ENCODE results near the gene PDHX.

PDHX gene

DNA sequence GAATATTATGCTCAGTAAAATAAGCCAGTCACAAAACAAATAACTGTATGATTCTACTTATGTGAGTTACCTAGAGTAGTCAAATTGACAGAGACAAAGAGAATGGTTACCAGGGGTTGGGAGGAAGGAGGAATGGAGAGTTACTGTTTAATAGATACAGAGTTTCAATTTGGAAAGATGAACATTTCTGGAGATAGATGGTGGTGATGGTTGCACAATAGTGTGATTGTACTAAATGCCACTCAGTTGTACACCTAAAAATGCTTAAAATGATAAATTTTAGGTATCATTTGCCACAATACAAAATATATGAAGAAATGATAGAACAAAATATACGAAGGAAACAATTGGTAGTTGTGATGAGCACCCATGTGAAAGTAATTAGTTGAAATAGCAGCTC is 43.4 kb downstream of the PDHX start:
- DNase-seq: no peak

DNA sequence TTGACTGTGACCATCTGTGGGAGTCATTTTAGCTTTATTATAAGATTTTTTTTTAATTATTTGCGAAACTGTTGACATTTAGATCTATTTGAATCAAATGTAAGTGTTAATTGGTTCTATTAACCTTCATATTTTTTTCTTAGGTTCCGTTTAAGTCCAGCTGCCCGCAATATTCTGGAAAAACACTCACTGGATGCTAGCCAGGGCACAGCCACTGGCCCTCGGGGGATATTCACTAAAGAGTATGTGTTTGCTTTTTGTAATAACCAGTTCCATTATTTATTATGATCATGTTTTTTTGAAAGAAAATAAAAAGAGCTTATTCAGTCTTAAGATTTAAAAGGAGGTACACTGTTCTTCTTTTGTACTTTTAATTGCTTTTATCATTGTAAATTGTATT is 43.9 kb downstream of the PDHX start:
- DNase-seq: no peak

DNA sequence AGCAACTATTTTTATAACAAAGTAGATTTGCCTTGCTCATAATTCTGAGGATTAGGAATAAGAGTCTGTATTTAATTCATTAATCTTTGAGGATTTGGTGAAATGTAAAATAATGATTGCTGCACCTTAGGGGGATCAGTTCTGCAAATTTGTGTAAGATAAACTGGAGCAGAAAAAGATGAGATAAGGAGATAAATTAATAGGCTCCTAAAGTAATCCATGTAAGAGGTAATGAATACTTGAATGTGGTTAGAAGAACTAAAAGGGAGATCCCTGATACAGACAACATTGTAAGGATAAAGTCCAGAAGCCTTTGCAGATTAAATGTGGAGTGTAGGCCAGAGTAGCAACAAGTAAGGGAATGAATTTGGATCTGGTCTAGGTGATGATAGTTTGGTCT is 45.6 kb downstream of the PDHX start:
- no peak for DNase-seq

DNA sequence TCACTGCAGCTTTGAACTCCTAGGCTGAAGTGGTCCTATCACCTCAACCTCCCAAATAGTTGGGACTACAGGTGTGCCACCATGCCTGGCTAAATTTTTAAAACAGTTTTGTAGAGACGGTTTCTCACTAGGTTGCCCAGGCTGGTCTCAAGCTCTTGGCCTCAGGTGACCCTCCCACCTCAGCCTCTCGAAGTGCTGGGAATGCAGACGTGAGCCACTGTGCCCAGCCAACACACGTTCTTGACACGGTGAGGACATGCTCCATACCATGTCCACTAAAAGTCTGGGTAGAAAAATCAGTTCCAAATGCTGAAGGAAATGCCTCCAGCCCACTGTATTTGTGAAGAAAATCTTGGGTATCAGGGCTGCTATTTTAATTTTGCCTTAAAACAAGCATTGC is 46.9 kb downstream of the PDHX start:
- DNase-seq: no peak

DNA sequence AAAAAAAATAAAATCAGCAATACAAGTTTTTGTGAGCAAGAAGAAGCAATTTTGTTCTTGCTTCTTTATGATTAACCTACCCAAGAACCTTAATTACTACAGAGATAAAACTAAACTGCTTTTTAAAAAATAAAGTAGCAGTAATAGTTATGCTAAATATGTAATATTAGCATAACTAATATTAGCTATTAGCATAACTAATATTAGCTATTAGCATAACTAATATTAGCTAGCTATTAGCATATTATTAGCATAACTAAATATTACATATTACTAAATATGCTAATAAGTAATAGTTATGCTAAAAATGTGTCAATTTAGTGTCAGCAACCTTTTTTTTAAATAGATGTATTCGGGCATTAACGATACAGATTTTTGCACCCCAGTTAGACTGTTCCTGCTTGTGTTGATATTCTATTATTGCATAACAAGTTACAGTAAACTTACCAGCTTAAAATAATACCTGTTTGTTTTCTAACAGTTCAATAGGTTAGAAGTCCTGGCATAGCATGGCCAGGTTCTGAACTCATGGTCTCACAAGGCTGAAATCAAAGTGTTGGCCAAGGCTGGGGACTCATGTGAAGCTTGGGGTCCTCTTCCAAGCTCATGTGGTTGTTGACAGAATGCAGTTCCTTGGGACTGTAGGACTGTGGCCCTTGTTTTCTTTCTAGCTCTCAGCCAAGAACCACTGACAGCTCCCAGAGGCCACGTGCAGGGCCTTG is 48.4 kb downstream of the PDHX start:
- no peak for DNase-seq

DNA sequence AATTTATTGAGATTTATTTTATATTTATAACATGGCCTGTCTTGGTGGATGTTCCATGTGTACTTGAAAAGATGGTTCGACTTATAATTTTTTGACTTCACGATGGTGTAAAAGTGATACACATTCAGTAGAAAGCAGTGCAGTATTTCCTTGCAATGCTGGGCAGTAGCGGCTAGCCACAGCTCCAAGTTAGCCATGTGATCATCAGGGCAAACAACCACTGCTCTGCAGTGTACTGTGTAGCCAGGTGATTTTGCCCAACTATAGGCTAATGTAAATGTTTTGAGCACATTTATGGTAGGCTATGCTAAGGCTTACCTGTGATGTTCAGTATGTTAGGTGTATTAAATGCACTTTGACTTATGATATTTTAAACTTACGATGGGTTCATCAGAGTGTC is 52.4 kb downstream of the PDHX start:
- DNase-seq: no peak

DNA sequence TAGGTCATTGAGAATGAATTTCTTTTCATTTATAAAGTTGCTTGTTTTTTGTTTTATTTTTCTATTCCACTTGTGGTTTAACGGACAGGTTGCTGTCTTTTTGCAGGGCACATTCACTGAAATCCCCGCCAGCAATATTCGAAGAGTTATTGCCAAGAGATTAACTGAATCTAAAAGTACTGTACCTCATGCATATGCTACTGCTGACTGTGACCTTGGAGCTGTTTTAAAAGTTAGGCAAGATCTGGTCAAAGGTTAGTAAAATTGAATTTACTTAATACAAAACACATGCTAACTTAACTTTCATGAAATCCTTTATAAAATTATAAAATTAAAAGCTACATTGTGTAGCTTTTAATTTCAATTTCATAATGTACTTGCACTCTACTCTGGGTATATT is 53.6 kb downstream of the PDHX start:
- DNase-seq: no peak

DNA sequence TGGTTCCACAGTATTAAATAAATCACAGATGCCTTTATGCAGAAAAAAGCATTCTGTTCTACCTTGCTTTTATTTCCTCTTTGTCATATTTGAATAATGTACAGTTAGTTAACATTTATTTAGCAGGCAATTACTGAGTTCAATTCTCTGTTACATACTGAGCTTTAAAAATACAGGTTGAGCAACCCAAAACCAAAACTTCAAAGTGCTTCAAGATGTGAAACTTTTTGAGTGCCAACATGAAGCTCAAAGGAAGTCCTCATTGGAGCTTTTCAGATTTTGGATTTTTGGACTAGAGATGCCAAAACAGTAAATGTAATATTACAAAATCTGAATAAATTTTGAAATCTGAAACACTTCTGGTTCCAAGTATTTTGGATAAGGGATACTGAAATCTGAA is 54.1 kb downstream of the PDHX start:
- DNase-seq: no peak

DNA sequence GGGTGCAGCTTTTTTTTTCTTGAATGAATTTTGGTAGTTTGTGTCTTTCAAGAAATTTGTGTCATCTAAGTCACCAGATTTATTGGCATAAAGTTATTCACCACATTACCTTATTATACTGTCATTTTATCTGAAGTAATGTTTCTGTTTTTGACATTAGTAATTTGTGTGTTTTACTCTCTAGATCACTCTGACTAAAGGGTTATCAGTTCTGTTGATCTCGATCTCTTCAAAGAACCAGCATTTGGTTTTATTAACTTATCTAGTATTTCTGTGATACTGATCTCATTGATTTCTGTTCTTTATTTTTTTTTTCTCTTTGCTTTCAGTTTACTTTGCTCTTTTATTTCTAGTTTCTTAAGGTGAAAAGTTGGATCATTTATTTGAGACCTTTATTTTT is 55.5 kb downstream of the PDHX start:
- no peak for DNase-seq

DNA sequence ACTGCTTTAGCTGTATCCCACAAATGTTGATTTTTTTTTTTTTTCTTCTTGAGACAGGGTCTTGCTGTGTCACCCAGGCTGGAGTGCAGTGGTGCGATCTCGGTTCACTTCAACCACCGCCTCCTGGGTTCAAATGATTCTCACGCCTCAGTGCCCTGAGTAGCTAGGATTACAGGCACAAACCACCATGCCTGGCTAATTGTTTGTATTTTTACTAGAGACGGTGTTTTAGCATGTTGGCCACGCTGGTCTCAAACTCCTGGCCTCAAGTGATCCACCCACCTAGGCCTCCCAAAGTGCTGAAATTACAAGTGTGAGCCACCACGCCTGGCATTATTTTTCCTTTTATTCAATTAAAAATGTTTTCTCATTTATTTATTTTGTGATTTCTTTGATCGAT is 55.9 kb downstream of the PDHX start:
- no peak for DNase-seq

DNA sequence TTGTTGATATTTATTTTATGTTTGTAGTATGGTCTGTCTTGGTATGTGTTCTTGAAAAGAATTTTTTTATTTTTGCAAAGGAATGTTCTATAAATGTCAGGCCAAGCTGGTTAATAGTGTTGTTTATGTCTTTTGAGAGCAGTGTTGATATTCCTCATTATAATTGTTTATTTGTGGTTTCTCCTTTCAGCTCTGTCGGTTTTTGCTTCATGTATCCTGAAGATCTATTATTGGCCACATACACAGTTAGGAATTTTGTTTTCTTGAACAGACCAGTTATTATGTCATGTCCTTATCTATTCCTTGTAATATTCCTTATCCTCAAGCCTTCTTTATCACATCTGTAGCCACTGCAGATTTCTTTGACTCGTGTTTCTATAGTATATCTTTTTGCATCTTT is 56.5 kb downstream of the PDHX start:
- no peak for DNase-seq

DNA sequence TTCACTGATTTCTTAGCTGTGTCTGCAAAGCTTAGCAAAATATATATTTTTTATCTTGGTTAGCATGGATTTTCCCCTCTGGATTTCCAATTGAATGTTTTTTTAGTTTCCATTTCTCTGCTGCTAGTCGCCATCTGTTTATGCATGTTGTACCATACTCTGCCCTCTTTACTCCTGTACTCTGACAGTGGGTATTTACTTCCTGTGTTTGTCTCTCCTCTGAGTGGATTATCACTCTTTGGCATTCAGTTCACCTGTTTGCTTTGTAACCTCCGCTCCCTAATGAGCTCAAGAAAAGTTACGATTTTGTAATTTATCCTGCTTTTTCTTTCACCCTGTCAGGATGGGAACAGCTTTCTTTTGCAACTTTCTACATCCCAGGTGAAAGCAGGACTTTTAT is 59.1 kb downstream of the PDHX start:
- DNase-seq: no peak

DNA sequence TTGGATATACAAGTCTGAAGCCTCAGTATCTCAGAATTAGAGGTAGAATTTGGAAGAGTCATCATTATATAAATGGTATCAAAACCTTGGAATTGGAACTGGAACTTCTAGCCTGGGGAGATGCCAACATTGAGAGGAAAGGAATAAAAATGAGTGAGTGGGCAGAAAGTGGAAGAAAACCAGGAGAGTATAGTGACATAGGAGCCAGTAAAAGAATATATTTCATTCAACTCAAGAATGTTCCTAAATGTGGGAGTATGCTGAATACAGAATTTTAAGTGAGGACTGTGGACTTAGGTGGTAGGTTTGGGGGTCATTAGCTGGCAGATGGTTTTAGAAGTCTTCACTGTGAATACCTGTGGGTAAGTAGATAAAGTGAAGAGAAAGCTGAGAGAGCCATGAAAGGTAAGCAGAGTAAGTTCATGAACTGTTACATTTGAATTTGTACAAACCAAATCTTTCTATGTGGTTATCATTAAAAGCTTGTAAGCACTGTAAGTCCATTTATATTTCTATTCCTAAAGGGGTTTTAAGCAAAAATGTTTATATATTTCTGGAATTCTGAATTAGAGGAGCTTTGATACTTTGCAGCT is 60.2 kb downstream of the PDHX start:
- no peak for DNase-seq

DNA sequence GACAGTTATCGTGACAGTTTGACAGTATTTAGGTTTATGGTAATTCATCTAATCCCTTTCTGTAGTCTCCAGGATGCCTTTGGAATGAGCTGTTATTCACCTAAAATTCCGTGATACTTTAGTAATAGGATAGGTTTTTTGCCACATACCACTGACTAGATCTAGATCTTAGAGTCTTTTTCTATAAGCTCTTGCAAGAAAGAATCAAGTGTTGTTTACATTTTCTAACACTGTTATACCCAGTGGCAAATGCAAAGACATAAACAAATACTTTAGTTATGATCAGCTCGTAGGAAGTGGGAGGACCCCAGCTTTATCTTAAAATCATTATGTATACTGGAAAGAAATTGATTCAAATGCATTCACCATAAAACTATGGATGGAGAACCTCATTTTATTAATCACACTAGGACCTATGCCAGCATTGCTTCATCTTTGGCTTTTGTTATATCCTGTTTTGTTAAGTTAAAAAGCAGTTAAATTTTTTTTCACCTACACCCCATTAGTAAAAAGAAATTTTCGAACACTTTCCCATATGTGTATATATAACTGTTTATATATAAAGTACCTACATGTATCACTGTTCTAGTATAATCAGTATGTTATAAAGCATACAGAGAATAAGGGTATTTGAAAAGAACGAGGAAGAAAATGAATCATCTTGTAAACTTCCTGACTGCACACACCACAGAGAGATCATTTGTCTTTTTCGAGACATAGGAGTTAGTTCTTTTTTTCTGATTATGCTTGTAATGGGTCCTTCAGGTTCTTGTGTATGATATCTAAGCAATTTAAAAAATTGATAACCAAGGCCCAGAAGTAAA is 60.9 kb downstream of the PDHX start:
- no peak for DNase-seq

DNA sequence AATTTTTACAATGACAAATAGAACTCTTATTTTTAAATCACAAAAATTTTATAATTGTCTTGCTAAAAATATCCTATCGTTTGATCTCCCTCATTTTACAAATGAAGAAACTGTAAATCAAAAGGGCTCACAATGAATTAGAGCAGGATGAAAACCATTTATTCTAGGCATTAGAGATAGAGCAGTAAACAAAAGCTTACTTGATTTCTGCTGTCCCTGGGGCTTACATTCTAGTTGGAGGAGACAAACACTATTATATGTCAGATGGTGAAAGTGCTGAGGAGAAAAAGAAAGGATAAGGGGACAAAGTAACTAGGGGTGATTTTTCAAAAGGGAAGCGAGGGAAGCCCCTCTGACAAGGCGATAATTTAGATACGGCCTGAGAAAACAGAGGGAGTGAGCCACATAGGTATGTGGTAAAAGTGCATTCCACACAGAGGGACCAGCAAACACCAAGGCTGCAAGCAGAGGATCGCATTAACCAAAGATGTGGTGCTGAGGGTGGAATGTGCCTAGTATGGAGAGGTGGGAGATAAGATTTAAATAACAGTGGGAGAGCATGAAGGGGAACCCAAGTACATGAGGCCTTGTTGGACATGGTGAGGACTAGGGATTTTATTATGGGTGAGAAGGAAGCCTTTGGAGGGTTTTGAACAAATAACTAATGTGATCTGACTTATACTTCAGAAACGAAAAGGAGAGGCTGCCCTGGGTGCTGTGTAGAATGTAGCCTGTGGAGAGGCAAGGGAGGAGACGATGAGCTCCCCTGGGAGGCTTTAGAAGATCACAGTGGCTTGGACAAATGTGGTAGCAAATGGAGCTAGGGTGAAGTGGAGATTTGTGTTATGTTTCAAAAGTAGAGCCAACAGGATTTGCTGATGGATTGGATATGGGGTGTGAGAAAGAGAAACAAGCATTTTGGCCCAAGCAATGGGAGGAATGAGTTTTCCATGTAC is 62.1 kb downstream of the PDHX start:
- DNase-seq: no peak

DNA sequence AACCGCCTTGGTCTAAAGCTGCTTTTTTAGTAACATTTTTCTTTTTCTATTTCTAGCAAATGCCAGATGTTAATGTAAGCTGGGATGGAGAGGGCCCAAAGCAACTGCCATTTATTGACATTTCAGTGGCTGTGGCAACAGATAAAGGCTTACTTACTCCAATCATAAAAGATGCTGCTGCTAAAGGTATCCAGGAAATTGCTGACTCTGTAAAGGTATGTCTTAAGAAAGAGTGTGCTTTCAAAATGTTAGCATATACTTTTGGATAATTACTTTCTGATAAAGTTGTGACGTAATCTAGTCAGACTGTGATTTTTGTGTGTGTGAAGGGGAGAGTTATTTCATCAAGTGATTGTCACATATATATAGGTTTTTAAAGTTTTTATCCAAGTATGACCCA is 68.1 kb downstream of the PDHX start:
- DNase-seq: no peak

DNA sequence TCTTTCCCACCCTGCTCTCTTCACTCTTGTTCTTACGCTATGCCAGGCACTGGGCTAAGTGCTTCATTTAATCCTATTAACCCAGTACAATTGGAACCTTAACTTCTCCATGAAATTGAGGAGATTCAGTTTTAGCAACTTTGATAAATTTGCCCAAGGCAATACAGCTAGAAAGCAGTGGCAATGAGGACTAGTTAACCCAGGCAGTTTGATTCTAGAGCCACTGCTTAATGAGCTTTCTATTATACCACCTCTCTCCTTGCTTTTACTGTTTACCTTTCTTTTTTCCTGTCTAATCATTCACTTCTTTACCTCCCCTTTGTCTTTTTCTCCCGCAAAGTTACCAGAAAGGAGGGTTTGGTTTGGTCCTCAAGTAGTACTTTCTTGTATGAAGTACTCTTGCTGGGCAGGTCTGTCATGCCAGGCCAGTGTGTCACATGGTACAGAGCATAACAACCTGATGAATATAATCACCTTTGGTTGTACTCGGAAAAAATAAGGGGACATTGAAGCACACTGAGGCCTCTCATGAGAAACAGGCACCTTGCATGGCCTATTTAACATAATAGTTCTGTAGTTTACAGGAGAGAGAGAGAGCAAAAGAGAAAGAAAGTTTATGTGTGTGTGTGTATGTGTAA is 70.6 kb downstream of the PDHX start:
- DNase-seq: no peak

DNA sequence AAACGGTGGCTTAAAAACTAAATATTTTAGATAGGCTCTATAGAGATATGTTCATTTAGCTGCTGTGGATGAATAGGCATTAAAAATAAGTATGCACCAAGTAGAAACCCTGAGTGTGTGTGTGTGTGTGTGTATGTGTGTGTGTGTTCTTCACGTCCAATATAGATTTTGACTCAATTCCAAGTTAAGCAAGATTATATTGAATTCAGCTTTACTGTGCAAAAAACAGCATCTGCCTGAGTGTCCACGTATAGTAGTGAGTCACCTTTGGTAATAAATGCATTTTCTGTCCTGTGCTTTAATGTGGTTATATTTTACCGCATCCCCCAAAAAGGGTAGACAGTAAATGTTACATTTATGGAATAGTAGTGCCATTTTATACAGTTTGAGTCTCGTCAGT is 71.2 kb downstream of the PDHX start:
- DNase-seq: no peak

DNA sequence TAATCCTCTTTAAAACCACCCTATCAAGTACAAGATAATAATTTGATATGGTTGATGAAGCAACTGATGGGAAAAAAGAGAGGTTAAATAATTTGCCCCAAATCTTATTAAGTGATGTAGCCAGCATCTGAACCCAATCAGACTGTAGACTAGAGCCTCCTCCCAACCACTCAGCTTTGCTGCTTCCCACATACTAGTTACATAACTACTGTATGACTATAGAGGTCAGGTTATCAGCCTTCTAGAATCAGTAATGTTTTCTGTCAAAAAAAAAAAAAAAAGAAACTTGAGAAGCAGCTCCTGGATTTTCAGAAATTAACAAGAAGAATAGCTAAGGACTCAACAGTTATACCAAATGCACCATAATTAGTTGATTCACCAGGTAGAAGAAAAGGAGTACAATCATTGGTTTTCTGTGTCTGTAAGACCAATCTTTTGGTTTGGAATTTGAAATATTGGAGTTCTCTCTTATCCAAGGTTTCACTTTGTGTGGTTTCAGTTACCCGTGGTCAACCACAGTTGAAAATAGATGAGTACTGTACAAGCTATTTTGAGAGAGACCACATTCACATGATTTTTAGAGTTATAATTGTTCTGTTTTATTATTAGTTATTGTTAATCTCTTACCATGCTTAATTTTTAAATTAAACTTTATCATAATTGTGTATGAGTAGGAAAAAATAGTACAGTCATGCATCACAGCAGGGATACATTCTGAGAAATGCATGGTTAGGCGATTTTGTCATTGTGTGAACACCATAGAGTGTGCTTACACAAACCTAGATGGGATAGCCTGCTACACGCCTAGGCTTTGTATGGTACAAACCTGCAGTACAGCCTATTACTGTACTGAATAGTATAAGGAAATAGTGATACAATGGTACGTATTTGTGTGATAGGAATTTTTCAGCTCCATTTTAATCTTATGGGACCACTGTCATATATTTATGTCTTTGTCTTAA is 72.2 kb downstream of the PDHX start:
- DNase-seq: no peak

DNA sequence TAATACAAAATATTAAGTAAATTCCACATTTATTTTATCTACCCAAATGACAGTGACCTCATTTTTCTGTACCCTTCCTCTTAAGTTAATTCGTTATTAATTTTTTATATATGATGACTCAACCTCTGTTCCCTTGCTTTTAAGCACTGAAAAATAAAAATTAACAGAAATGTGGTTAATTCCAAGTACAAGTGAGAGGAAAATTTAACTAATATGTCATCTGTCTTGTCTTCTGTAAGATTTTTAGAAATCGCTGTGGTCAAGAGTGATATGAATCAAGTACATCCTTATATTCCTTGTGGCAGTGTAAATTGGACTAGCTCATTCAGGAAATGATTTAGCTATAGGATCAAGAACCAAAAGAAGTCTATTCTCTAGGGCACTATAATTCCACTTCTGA is 74.5 kb downstream of the PDHX start:
- no peak for DNase-seq

DNA sequence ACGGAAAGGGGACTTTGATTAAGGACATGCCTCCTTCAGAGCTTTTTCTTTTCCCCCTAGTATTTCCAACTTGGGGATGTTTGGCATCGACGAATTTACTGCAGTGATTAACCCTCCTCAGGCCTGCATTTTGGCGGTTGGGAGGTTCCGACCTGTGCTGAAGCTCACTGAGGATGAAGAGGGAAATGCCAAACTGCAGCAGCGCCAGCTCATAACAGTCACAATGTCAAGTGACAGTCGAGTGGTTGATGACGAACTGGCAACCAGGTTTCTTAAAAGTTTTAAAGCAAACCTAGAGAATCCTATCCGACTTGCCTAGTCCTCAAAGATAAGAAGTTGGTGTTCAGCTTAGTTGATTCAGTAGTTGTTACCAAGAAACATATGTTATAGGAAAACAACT is 78.4 kb downstream of the PDHX start:
- DNase-seq: no peak

All from 8988T (cell line).